ENCODE measurements around the gene FCMR.
A peak's percentile ranks its signal among the peaks of the same experiment; 100 is the strongest.
"Not testable (repeated sequence)": the region's sequence is repeated elsewhere in the genome, so short reads cannot be mapped to it uniquely, and the experiment has no call there.

Gene FCMR

DNA sequence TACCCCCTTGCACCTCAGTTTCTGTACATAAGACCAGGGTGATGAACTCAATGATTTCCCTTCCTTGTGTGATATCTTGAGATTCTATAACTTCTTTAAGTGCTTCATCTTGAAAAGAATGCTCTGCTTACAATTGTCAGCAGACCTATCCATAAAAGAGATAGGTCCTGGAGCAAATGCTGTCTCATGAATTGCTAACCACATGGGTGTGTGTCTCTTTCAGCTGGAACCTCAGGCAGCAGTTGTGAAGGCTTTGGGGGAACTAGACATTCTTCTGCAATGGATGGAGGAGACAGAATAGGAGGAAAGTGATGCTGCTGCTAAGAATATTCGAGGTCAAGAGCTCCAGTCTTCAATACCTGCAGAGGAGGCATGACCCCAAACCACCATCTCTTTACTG lies 53.5 kb downstream of the FCMR start:
- DNase-seq = no peak

DNA sequence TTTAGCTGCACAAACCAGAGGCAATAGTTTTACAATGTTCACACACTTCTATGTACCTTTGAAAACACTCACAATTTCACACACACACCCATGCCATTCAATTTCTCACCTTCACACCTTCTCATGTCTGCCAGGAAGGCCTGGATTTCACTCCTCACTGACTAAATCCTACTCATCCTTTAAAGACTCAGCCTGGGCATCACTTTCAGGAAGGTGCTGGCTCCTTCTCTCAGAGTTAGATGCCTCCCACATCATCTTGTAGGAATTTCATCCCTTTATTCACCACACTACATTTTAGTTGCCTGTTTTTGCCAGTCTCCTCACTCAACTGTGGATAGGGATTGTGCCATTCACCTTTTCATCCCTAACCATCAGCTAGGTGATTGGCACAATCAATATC lies 54.0 kb downstream of the FCMR start:
- no peak for DNase-seq

DNA sequence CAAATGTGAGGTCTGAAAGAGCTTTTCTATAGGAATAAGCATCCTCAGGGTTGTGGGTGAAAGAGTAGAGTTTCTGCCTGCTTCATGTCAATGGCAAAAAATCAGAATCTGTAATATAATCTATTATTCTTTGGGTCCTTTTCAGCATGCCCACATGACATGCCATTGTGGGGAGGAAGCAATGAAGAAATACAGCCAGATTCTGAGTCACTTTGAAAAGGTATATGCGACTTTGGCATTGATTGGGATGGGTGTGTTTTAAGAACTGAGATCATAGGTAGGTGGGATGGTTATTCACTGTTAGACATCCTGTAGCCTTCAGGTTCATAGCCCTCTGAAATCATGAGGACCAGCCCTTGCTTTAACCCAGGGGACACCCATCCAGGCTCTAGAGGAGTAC lies 54.5 kb downstream of the FCMR start:
- DNase-seq = no peak

DNA sequence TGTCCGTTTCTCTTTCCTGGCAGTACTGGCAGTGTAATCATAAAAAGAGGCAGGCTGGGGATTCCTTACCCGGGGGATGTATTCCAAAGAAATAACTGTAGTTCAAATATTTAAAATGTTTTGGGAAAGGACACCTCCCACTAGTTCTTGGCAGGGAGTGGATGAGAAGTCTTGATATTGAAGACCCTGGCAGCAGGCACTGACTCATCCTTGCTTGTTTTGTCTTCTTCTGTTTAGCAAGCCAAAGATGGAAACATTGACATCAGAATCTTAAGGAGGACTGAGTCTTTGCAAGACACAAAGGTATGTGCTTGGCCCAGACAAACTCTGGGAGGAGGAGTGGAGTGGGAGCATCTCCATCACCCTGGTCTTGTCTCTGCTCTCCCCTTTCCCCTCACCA lies 55.7 kb downstream of the FCMR start:
- no peak for DNase-seq

DNA sequence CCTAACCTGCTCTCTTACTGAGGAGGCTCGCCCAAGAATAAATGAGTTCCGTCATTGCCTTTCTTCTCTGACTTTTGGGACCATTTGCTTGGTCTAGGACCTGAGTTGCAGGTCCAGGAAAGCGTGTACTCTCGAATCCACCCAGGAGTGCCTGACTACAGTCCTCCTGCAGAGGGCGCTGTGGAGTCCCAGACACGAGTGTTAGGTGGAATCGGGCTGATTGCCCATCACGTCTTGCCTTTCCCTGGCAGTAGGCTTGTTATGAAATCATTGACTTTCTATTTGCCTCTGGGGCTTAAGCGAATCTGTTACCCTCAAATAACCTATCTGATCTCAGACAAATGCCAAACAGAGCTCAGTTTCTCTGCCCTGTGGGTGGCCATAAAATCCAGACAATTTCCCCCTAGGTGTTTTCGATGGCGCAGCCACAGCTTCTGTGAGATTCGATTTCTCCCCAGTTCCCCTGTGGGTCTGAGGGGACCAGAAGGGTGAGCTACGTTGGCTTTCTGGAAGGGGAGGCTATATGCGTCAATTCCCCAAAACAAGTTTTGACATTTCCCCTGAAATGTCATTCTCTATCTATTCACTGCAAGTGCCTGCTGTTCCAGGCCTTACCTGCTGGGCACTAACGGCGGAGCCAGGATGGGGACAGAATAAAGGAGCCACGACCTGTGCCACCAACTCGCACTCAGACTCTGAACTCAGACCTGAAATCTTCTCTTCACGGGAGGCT lies 56.6 kb downstream of the FCMR start, which contains the start of gene IL20:
TSS of gene IL20 (plus strand) at position 685 of the 733 bp plus-strand sequence. CDS start 230 bp downstream, outside the sequence.
- peak; percentile 58 to 87 for DNase-seq

DNA sequence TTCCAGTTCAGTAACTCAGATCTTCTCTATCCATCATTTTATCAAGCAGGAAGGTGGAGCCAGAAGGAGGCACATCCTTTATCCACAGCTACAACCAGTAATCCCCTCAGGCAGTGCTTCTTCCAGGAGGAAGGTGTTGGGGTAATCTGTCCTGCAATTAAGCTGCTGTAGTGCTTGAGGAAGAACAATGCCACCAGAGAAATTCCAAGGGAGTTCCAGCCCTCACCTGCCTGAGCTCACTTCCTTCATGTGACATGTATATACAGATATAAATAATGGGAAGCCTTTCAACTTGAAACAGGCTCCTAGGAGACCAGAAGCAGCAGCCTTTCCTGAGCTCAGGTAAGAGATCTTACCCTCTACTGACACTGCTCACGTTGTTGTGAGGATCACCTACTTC lies 58.5 kb downstream of the FCMR start:
- DNase-seq = no peak

DNA sequence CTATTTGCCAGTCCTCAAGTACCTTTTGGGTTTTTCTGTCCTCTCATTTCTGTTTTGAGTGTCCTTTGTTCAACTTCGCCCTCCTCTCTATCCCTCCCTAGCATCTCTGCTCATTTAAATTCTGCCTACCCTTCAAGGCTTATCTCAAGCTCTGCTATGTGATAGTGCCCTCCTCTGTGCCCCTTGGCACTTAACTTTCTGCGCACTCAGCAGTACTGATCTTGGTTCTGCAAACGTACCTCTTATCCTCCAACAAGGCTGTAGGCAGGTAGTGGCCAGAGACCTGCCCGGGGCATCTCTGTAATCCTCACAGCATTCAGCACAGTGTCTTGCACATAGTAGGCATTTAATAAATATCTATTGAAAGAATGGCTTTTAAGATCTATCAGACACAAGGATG lies 61.6 kb downstream of the FCMR start:
- no peak for DNase-seq

DNA sequence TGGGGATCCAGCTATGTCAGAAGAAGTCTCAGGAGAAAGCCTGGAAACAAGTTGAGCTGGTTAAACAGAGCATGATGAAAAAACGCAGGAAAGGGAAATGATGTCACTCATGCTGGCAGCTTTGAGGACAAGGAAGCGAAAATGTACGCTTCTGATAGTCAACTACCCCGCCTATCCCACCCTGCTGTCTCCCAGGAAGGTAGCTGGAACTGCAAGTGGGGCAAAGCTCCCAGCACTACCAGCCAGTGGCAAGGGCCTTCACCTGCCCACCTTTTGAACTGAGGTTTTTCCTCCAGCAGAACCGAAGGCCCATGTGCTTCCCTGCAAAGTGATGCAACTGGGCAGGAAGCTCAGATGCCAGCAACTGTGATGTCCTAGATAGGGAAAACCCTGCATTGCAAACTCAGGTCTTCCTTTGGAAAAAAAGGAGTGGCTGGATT lies 62.6 kb downstream of the FCMR start:
- DNase-seq = no peak

DNA sequence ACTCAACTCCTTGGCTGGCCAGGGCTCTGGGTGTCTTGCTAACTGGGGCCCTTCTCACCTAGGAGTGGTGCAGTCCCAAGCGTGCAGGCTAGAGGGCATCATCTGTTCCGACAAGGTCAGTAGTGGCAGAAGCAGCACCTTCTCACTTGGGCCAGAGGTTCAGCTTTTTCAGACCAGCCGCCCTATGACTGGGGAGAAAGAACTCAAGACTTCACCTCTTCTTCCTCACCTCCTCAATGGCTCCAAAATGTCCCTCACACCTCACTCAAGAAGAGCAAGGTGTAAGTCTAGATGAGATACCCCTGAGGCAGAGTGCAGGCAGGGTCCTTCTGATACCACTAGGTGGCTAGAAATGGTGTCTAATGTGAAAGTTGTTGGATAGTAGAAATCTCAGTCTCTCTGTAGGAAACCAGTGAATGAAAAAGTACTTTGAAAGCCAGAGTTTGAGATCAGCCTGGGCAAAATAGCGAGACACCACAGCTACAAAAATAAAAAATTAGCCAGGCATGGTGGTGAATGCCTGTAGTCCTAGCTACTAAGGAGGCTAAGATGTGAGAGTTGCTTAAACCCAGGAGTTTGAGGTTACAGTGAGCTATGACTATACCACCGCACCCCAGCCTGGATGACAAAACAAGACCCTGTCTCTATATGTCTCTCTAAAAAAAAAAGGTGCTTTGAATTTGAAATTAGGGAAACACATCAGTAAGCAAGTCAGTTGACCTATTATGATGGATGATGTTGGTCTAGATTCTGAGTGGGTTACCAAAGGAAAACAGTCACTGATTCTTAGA lies 64.9 kb downstream of the FCMR start:
- DNase-seq = no peak

DNA sequence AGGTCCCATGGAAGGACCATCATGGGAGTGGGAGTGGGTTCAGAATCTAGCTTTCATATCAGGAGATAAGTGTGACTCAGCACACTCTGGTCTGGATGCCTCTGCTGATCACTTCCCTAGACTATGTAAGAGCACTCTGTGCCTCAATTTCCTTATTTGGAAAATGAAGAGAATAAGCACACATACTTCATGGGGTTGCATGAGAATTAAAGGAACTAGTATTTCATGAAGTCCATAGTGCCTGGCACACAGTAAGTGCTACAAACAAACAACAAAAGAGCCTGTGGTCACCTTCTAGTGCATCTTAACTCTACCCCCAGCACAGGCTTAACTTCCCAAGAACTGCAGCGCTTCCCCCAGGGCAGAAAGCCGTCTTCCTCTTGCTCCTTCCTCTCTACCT lies 65.9 kb downstream of the FCMR start:
- DNase-seq = no peak

DNA sequence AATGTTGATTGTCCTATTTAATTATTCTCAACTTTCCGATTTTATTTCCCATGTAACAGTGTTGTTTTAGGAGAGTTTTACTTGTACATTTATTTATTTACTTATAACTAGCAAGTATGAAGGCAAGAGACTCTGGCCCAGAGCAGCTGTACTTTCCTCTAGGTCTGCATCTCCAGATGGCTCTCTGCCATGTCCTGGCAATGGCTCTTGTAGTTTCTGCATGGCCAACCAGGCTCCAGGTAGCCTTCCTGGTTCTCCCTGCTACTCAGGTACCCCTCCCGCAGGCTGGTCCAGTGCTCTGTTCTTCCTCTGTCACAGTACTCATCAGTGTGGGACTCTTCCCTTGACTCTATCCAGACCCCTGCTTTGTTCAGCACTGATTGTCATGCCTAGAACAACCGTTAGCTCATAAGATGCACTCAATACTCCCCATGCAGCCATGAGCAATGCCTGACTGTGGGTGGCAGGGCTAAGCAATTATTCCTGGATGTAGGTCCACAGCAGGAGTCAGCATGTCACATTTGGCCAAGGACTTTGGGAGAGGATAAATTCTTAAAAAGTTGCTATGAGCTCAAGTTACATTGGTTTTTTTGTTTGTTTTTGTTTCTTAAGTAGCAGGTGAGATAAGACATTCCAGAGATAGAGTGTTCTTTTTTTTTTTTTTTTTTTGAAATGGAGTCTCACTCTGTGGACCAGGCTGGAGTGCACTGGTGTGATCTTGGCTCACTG lies 67.2 kb downstream of the FCMR start:
- peak in 1 of 2 experiments; percentile 52 for DNase-seq

DNA sequence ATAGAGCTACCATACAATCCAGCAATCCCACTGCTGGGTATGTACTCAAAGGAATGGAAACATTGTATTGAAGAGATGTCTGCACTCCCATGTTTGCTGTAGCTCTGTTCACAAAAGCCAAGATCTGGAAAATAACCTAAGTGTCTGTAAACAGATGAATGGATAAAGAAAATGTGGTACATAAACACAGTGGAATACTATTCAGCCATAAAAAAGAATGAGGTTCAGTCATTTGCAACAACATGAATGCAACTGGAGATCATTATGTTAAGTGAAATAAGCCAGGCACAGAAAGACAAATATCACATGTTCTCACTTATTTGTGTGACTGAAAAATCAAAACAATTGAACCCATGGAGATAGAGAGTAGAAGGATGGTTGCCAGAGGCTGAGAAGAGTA lies 68.0 kb downstream of the FCMR start:
- DNase-seq = not testable (repeated sequence)

Data from NCI-H446 (cell line).